K562 (cell line): ENCODE data around the gene SLC35A2. TPM values are rescaled to one million over a fixed set of nuclear protein-coding genes. Genes with fewer than 3 reads are reported as not detected.
A peak's percentile ranks its signal among the peaks of the same experiment; 100 is the strongest.

Experiments used
- ATF6 ChIP-seq: sonication (generic); formaldehyde crosslinking; IDR thresholded peaks from 2 replicates; pipeline ENCODE4 v1.4.0; 2020; ENCODE audit warnings: mild to moderate bottlenecking, missing genetic modification reagents
- CCAR2 ChIP-seq: fragments of 200-400 bp; formaldehyde crosslinking; IDR thresholded peaks from 2 replicates; pipeline ENCODE4 v1.6.1; 2017; ENCODE audit warnings: mild to moderate bottlenecking, low read depth, low read length
- CGGBP1 ChIP-seq: fragments of 250-450 bp; sonication (Bioruptor Pico); IDR thresholded peaks from 2 replicates; pipeline ENCODE4 v1.9.0; 2021; ENCODE audit warnings: mild to moderate bottlenecking
- EGR1 ChIP-seq: fragments of 450-650 bp; conservative IDR thresholded peaks from 2 replicates; pipeline ENCODE4 v1.6.1; 2017; ENCODE audit warnings: mild to moderate bottlenecking
- HEY1 ChIP-seq: fragments of 250-450 bp; sonication (Bioruptor Pico); IDR thresholded peaks from 2 replicates; pipeline ENCODE4 v1.5.0; 2020; ENCODE audit warnings: mild to moderate bottlenecking, moderate library complexity, borderline replicate concordance
- KAT7 ChIP-seq: sonication (generic); formaldehyde crosslinking; IDR thresholded peaks from 2 replicates; pipeline ENCODE4 v1.8.0; 2022; ENCODE audit warnings: missing genetic modification reagents, mild to moderate bottlenecking, borderline replicate concordance
- LEF1 ChIP-seq: fragments of 450-650 bp; IDR thresholded peaks from 2 replicates; pipeline ENCODE4 v1.6.1; 2016; ENCODE audit warnings: mild to moderate bottlenecking
- MED1 ChIP-seq: sonication (generic); formaldehyde crosslinking; IDR thresholded peaks from 2 replicates; pipeline ENCODE4 v1.8.1; 2023; ENCODE audit warnings: missing genetic modification reagents, borderline replicate concordance
- NFIX ChIP-seq: fragments of 250-450 bp; sonication (Bioruptor Pico); IDR thresholded peaks from 2 replicates; pipeline ENCODE4 v1.4.0; 2020; ENCODE audit warnings: low read depth, mild to moderate bottlenecking, moderate library complexity
- NR2F6 ChIP-seq: fragments of 450-650 bp; formaldehyde crosslinking; IDR thresholded peaks from 2 replicates; pipeline ENCODE4 v1.4.0; 2020; ENCODE audit warnings: mild to moderate bottlenecking
- POLR2A ChIP-seq: fragments of 450-650 bp; conservative IDR thresholded peaks from 2 replicates; pipeline ENCODE4 v1.6.1; 2016
- PRMT5 ChIP-seq: sonication (generic); formaldehyde crosslinking; IDR thresholded peaks from 2 replicates; pipeline ENCODE4 v1.5.0; 2020; ENCODE audit warnings: missing genetic modification reagents
- RFX7 ChIP-seq: fragments of 250-450 bp; sonication (Bioruptor Pico); IDR thresholded peaks from 2 replicates; pipeline ENCODE4 v1.5.1; 2021; ENCODE audit warnings: mild to moderate bottlenecking
- SMARCA4 ChIP-seq: fragments of 450-650 bp; IDR thresholded peaks from 2 replicates; pipeline ENCODE4 v1.6.1; 2016
- TBP ChIP-seq: optimal IDR thresholded peaks from 2 replicates; pipeline ENCODE3; 2011; ENCODE audit warnings: low read depth, low read length, improper control_type of control experiment
- TCF7 ChIP-seq: sonication (generic); IDR thresholded peaks from 2 replicates; pipeline ENCODE4 v1.6.1; 2016; ENCODE audit warnings: antibody characterized with exemption, borderline replicate concordance
- TEAD1 ChIP-seq, 2 experiments: fragments of 450-650 bp in 1 of 2; sonication (generic) in 1 of 2; formaldehyde crosslinking; IDR thresholded peaks; 2 replicates each; pipeline versions ENCODE4 v1.4.0 to v1.8.0; 2020 to 2022; ENCODE audit warnings: mild to moderate bottlenecking in 2 of 2, missing genetic modification reagents in 1 of 2
- ZNF146 ChIP-seq: IDR thresholded peaks from one replicate; pipeline ENCODE4 v1.6.1; 2018; ENCODE audit warnings: missing compliant biosample characterization; ENCODE audit not compliant: unreplicated experiment
- ZNF583 ChIP-seq: fragments of 250-450 bp; sonication (Bioruptor Pico); IDR thresholded peaks from 2 replicates; pipeline ENCODE4 v1.4.0; 2020
- ZNF717 ChIP-seq: fragments of 250-450 bp; sonication (Bioruptor Pico); IDR thresholded peaks from 2 replicates; pipeline ENCODE4 v1.5.0; 2021
- polyA plus RNA-seq, 8 experiments: library from polyadenylated mRNA; depleted of rRNA in 4 of 8; stranded (reverse) in 5 of 8; unstranded in 3 of 8; fragments of >200 nt; fragmentation: Nextera tagmentation in 2 of 8; fragmentation: Illumina TruSeq in 1 of 8; extraction: Ambion mirVana in 2 of 8; extraction: Trizol in 1 of 8; gene quantifications; 2 replicates each; pipeline versions ENCODE4 v1.2.1 to v1.2.3, GENCODE V29; 2011 to 2014; ENCODE audit warnings: inconsistent platforms in 1 of 8, missing spikeins in 1 of 8
- total RNA-seq, 7 experiments: library from RNA; depleted of rRNA in 6 of 7; stranded (reverse); fragments of >200 nt in 6 of 7; fragmentation: Illumina TruSeq in 2 of 7; extraction: Trizol in 2 of 7; gene quantifications; 2 replicates each; pipeline versions ENCODE4 v1.2.1 to v1.2.3, GENCODE V29; 2011 to 2021; ENCODE audit warnings: low replicate concordance in 1 of 7
- TF ChIP-seq, protein P1 (sequence below): fragments of 450-650 bp; IDR thresholded peaks from 2 replicates; pipeline ENCODE4 v1.6.1; 2016; ENCODE audit warnings: low read depth

Gene SLC35A2
- total and polyA plus RNA-seq, 9 of the 15 experiments (the other 6 are each of a cell fraction or from before 2014, with no cell fraction given): 3.3 to 38.9 (median 20.0) TPM

GRCh38 chrX:48957827-48958634, 46.6 kb upstream of the SLC35A2 start (continued):
- TF ChIP-seq ZNF583 (CRISPR knock-in tag) (no peak), CCAR2 (no peak), LEF1 (no peak), RFX7 (CRISPR knock-in tag) (no peak), ZNF717 (CRISPR knock-in tag) (no peak), KAT7 (CRISPR knock-in tag) (no peak), MED1 (no peak), HEY1 (no peak), TEAD1 (CRISPR knock-in tag; IDR thresholded peaks at IDR 0.05) (no peak), EGR1 (peak; percentile 77), NR2F6 (CRISPR knock-in tag) (no peak), PRMT5 (no peak), TCF7 (no peak), TBP (peak; percentile 65), NFIX (CRISPR knock-in tag) (no peak), CGGBP1 (CRISPR knock-in tag) (no peak), POLR2A (peak; percentile 83), ZNF146 (no peak), ATF6 (CRISPR knock-in tag) (no peak), SMARCA4 (no peak)
- TF ChIP-seq, protein P1, sequence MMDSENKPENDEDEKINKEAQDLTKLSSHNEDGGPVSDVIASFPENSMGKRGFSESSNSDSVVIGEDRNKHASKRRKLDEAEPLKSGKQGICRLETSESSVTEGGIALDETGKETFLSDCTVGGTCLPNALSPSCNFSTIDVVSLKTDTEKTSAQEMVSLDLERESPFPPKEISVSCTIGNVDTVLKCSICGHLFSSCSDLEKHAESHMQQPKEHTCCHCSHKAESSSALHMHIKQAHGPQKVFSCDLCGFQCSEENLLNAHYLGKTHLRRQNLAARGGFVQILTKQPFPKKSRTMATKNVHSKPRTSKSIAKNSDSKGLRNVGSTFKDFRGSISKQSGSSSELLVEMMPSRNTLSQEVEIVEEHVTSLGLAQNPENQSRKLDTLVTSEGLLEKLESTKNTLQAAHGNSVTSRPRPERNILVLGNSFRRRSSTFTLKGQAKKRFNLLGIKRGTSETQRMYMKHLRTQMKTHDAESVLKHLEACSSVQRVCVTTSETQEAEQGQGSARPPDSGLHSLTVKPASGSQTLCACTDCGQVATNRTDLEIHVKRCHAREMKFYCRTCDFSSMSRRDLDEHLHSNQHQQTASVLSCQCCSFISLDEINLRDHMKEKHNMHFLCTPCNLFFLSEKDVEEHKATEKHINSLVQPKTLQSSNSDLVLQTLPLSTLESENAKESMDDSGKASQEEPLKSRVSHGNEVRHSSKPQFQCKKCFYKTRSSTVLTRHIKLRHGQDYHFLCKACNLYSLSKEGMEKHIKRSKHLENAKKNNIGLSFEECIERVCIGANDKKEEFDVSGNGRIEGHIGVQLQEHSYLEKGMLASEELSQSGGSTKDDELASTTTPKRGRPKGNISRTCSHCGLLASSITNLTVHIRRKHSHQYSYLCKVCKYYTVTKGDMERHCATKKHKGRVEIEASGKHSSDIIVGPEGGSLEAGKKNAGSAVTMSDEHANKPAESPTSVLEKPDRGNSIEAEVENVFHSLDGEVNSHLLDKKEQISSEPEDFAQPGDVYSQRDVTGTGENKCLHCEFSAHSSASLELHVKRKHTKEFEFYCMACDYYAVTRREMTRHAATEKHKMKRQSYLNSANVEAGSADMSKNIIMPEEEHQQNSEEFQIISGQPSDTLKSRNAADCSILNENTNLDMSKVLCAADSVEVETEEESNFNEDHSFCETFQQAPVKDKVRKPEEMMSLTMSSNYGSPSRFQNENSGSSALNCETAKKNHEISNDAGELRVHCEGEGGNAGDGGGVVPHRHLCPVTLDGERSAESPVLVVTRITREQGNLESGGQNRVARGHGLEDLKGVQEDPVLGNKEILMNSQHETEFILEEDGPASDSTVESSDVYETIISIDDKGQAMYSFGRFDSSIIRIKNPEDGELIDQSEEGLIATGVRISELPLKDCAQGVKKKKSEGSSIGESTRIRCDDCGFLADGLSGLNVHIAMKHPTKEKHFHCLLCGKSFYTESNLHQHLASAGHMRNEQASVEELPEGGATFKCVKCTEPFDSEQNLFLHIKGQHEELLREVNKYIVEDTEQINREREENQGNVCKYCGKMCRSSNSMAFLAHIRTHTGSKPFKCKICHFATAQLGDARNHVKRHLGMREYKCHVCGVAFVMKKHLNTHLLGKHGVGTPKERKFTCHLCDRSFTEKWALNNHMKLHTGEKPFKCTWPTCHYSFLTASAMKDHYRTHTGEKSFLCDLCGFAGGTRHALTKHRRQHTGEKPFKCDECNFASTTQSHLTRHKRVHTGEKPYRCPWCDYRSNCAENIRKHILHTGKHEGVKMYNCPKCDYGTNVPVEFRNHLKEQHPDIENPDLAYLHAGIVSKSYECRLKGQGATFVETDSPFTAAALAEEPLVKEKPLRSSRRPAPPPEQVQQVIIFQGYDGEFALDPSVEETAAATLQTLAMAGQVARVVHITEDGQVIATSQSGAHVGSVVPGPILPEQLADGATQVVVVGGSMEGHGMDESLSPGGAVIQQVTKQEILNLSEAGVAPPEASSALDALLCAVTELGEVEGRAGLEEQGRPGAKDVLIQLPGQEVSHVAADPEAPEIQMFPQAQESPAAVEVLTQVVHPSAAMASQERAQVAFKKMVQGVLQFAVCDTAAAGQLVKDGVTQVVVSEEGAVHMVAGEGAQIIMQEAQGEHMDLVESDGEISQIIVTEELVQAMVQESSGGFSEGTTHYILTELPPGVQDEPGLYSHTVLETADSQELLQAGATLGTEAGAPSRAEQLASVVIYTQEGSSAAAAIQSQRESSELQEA: no peak
